HT1080 (cell line): ENCODE data around the gene GGN. TPM values are rescaled to one million over a fixed set of nuclear protein-coding genes. Genes with fewer than 3 reads are reported as not detected.
"Not testable (repeated sequence)": the region's sequence is repeated elsewhere in the genome, so short reads cannot be mapped to it uniquely, and the experiment has no call there.

Experiments used
- DNase-seq: peaks from one replicate; pipeline ENCODE4 v3.0.0-alpha.2; 2015; ENCODE audit warnings: low read depth
- polyA plus RNA-seq, 2 experiments: library from polyadenylated mRNA; depleted of rRNA; stranded (reverse); fragments of >200 nt; gene quantifications; 2 replicates each; pipeline ENCODE4 v1.2.3, GENCODE V29; 2015
- total RNA-seq: library from RNA; depleted of rRNA; stranded (reverse); fragments of >200 nt; shearing (Covaris generic); gene quantifications from 2 replicates; pipeline ENCODE4 v1.2.3, GENCODE V29; 2014; rRNA removed

The GGN gene
- 0.60 and 1.0 TPM in 2 replicates for total RNA-seq
- 1.1 and 2.0 TPM in 2 replicates for polyA plus RNA-seq (2015; cell fraction: cytosol; rRNA removed)
- polyA plus RNA-seq (2015; cell fraction: nucleus; rRNA removed) = 2.0 and 2.4 TPM in 2 replicates

GRCh38 chr19:38387550-38388348 is at the start of gene GGN:
GGN (minus strand) TSS chr19:38388034; CDS start chr19:38387261, 773 bp downstream.
- DNase-seq = peak; percentile 96

- no peak for DNase-seq
Measured at GRCh38 chr19:38437295-38437694, 49.5 kb upstream of the GGN start.

- no peak for DNase-seq
Measured at GRCh38 chr19:38434549-38435051, 46.8 kb upstream of the GGN start.

- no peak for DNase-seq
Measured at GRCh38 chr19:38433268-38433733, 45.5 kb upstream of the GGN start, which contains the start of gene RYR1. RYR1 (plus strand) TSS chr19:38433691; CDS start chr19:38433830, 139 bp downstream.

GRCh38 chr19:38430931-38431330 is 43.1 kb upstream of the GGN start:
- DNase-seq = no peak

- no peak for DNase-seq
Measured at GRCh38 chr19:38429811-38430156, 42.0 kb upstream of the GGN start.

- DNase-seq = no peak
Measured at GRCh38 chr19:38429055-38429810, 41.4 kb upstream of the GGN start.

- not testable (repeated sequence) for DNase-seq
Measured at GRCh38 chr19:38427035-38427677, 39.3 kb upstream of the GGN start.

- no peak for DNase-seq
Measured at GRCh38 chr19:38425810-38426466, 38.1 kb upstream of the GGN start, which contains the start of gene RASGRP4. RASGRP4 (minus strand) TSS chr19:38426219; CDS start chr19:38426091, 128 bp downstream.

- DNase-seq = no peak
Measured at GRCh38 chr19:38425222-38425809, 37.5 kb upstream of the GGN start.

GRCh38 chr19:38424272-38424671 is 36.4 kb upstream of the GGN start:
- DNase-seq = no peak

- no peak for DNase-seq
Measured at GRCh38 chr19:38422438-38422837, 34.6 kb upstream of the GGN start.

GRCh38 chr19:38421856-38422255 is 34.0 kb upstream of the GGN start:
- DNase-seq = no peak

- DNase-seq = no peak
Measured at GRCh38 chr19:38420935-38421334, 33.1 kb upstream of the GGN start.

- no peak for DNase-seq
Measured at GRCh38 chr19:38417544-38418506, 30.0 kb upstream of the GGN start.

- DNase-seq = no peak
Measured at GRCh38 chr19:38417146-38417543, 29.3 kb upstream of the GGN start.

- DNase-seq = no peak
Measured at GRCh38 chr19:38413416-38413815, 25.6 kb upstream of the GGN start.

- DNase-seq = no peak
Measured at GRCh38 chr19:38412961-38413360, 25.1 kb upstream of the GGN start.

GRCh38 chr19:38412491-38412890 is 24.7 kb upstream of the GGN start:
- no peak for DNase-seq
